NCI-H2081 treated with DMSO at 0.1 percent for 48 hours (cell line): ENCODE results near the gene NFATC2.
"Not testable (repeated sequence)": the region's sequence is repeated elsewhere in the genome, so short reads cannot be mapped to it uniquely, and the experiment has no call there.

Source experiments
- DNase-seq: peaks from one replicate; lab custom pipeline; 2025; lab: John Stamatoyannopoulos, UW

Gene NFATC2

GRCh38 chr20:51354191-51354768 lies 188.2 kb downstream of the NFATC2 start:
- DNase-seq: no peak

DNA sequence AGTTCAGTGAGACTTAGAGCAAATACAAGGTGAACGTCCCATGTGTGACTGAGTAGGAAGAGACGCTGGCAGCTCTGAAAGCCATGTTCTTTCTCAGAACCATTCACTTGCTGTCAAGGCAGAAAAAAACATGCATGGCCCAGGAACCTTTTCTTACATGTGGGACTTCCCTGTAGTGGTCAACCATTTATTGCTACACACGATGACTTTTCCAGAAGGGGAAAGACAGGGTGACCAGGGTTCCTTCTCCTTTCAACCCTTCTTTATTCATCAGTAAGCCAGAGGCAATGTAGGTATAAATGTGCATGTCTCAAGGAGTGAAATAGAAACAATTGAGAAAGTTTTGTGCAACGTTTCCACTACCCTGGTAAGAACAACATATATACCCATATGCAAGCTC lies 189.0 kb downstream of the NFATC2 start:
- DNase-seq: no peak

- DNase-seq: no peak
Observed at GRCh38 chr20:51352791-51353190, 189.7 kb downstream of the NFATC2 start.

GRCh38 chr20:51350941-51351631 lies 191.4 kb downstream of the NFATC2 start:
- no peak for DNase-seq

- DNase-seq: no peak
Observed at GRCh38 chr20:51348876-51349275, 193.6 kb downstream of the NFATC2 start.

DNA sequence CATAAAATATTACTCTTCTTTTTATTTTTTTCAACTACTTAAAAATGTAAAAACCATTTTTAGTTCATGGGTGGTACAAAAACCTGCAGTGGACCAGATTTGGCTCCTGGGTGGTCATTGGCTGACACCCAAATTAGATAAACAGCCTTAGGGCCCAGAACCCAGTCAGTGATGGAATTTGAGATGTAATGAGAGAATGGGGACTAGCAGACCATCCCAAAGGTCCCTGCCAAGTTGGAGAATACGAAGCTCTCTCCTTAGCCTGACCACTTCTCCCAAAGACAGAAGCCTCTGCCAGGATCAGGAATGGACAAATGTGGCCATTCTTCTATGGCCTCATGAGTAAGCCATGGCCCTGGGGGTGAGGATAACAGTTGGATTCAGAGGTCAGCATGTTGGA lies 194.7 kb downstream of the NFATC2 start:
- no peak for DNase-seq

DNA sequence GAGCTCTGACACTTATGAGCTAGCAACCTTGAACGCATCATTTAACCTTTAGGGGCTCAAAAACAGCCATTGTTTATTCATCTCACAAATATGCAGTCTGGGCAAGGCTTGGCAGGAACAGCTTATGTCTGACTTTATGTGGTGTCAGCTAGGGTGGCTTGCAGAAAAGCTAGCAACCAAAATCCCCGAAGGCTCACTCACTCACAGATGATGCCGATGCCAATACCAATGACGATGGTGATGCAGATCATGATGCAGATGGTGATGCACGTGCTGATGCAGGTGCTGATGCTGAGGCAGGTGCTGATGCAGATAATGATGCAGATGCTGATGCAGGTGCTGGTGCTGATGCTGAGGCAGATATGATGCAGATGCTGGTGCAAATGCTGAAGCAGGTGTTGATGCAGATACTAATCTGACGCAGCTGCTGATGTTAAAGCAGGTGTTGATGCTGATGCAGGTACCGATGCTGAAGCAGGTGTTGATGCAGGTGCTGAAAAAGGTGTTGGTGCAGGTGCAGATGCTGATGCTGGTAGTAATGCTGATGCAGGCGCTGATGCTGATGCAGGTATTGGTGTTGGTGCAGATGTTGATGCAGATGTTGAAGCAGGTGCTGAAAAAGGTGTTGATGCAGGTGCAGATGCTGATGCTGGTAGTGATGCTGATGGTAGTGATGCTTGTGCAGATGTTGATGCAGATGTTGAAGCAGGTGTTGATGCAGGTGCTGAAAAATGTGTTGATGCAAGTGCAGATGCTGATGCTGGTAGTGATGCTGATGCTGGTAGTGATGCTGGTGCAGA lies 195.6 kb downstream of the NFATC2 start:
- DNase-seq: no peak

GRCh38 chr20:51345601-51346101 lies 196.9 kb downstream of the NFATC2 start:
- DNase-seq: no peak

GRCh38 chr20:51343802-51344201 lies 198.7 kb downstream of the NFATC2 start:
- DNase-seq: not testable (repeated sequence)

- no peak for DNase-seq
Observed at GRCh38 chr20:51342510-51343236, 199.8 kb downstream of the NFATC2 start.

- no peak for DNase-seq
Observed at GRCh38 chr20:51341581-51341980, 200.9 kb downstream of the NFATC2 start.

DNA sequence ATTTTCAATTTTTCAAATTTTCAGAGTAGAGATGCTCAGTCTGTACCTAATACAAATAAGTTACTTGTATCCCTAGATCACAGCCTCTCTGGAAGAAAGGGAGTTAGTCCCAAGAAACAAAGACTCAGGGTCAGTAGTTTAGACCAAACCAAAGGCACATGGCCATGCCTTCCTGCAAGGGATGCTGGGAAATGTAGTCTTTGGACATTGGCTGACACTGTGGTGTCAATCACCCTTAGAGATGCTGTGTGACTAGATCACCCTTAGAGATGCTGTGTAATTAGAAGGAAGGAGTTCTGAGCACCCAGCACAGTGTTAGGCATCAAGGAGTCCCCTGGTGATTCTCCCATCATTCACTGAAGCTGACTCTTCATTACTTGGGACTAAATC lies 202.1 kb downstream of the NFATC2 start:
- no peak for DNase-seq

GRCh38 chr20:51339721-51340450 lies 202.6 kb downstream of the NFATC2 start:
- DNase-seq: no peak

GRCh38 chr20:51338692-51339440 lies 203.7 kb downstream of the NFATC2 start:
- DNase-seq: no peak

DNA sequence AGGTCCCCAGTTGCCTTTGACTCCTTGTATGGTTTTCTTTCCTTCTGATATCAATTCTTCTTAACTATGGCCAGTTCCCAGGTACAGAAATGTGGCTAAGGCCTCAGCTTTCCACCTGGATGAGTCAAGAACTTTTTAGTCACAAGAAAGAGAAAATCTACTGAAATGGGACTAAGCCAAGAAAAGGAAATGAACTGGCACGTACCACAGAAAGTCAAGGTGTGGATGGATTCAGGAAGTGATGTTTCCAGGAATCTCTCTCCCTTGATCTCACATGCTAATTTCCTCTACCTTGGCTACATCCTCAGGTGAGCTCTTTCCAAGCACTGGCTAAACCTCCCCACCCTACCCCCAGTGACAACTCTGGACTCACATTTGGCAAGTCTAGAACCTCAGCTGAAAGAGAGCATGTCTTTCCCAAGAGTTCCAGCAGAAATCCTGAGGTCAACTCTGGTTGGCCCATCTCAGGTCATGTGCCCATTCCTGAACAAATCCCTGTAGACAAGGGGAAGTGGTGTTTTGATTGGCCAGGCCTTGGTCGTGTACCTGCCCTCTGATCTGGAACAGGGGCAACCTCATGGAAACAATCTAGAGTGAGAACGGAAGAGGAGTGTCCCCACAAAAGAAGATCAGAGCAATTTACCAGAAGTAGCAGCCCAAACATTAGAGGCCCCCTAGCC lies 205.3 kb downstream of the NFATC2 start:
- DNase-seq: no peak
